Kidney capillary endothelial cell (primary cell): ENCODE measurements around the gene CACNA1D.

Source experiments
- DNase-seq: peaks from one replicate; pipeline ENCODE4 v3.0.0-alpha.2; 2018; ENCODE audit warnings: low spot score

Gene CACNA1D

GRCh38 chr3:53822331-53822741 lies 327.9 kb downstream of the CACNA1D start:
- DNase-seq: no peak

- no peak for DNase-seq
Measured at GRCh38 chr3:53823026-53823955, 328.9 kb downstream of the CACNA1D start.

GRCh38 chr3:53823956-53824657 lies 329.7 kb downstream of the CACNA1D start:
- no peak for DNase-seq

GRCh38 chr3:53824795-53825194 lies 330.4 kb downstream of the CACNA1D start:
- no peak for DNase-seq

GRCh38 chr3:53826048-53826447 lies 331.6 kb downstream of the CACNA1D start:
- DNase-seq: no peak

GRCh38 chr3:53828581-53828980 lies 334.2 kb downstream of the CACNA1D start:
- DNase-seq: no peak

GRCh38 chr3:53829605-53830004 lies 335.2 kb downstream of the CACNA1D start:
- no peak for DNase-seq

- DNase-seq: no peak
Measured at GRCh38 chr3:53830944-53831343, 336.5 kb downstream of the CACNA1D start.

- no peak for DNase-seq
Measured at GRCh38 chr3:53833053-53833645, 338.7 kb downstream of the CACNA1D start.

GRCh38 chr3:53833700-53834099 lies 339.3 kb downstream of the CACNA1D start:
- DNase-seq: no peak

GRCh38 chr3:53834429-53835095 lies 340.2 kb downstream of the CACNA1D start:
- DNase-seq: no peak

GRCh38 chr3:53835257-53835656 lies 340.8 kb downstream of the CACNA1D start:
- no peak for DNase-seq

GRCh38 chr3:53836084-53836872 lies 341.9 kb downstream of the CACNA1D start:
- DNase-seq: no peak

GRCh38 chr3:53837331-53837730 lies 342.9 kb downstream of the CACNA1D start:
- no peak for DNase-seq

- no peak for DNase-seq
Measured at GRCh38 chr3:53841296-53841695, 346.9 kb downstream of the CACNA1D start.

GRCh38 chr3:53842436-53843194 lies 348.2 kb downstream of the CACNA1D start:
- DNase-seq: no peak

GRCh38 chr3:53843195-53844177 lies 349.1 kb downstream of the CACNA1D start:
- no peak for DNase-seq

GRCh38 chr3:53844262-53845102 lies 350.1 kb downstream of the CACNA1D start:
- DNase-seq: no peak
